Activated gamma-delta T cell (primary cell): ENCODE results near the gene RBM34.
"Not testable (repeated sequence)": the region's sequence is repeated elsewhere in the genome, so short reads cannot be mapped to it uniquely, and the experiment has no call there.

Source experiments
- DNase-seq: peaks from one replicate; lab custom pipeline; 2025; lab: John Stamatoyannopoulos, UW
- total RNA-seq, 2 donors: gene quantifications; one replicate each; lab custom pipeline; 2026; lab: John Stamatoyannopoulos, UW

Gene RBM34
- 4.4 to 4.8 reads per million in 2 donors for total RNA-seq

- peak; percentile 88 for DNase-seq
Observed at GRCh38 chr1:235160957-235161684, at the start of gene RBM34. Gene RBM34, minus strand, starts transcription at chr1:235161250. Its CDS starts 24 bp downstream, at chr1:235161226.

- no peak for DNase-seq
Observed at GRCh38 chr1:235207209-235207565, 46.1 kb upstream of the RBM34 start.

- DNase-seq = no peak
Observed at GRCh38 chr1:235206533-235207208, 45.6 kb upstream of the RBM34 start.

GRCh38 chr1:235205687-235206086, 44.6 kb upstream of the RBM34 start:
- DNase-seq = no peak

GRCh38 chr1:235203428-235203827, 42.4 kb upstream of the RBM34 start:
- DNase-seq = no peak

GRCh38 chr1:235202447-235202846, 41.4 kb upstream of the RBM34 start:
- not testable (repeated sequence) for DNase-seq

- DNase-seq = no peak
Observed at GRCh38 chr1:235199441-235199840, 38.4 kb upstream of the RBM34 start.

- DNase-seq = no peak
Observed at GRCh38 chr1:235190431-235190830, 29.4 kb upstream of the RBM34 start.

GRCh38 chr1:235187316-235187715, 26.3 kb upstream of the RBM34 start:
- no peak for DNase-seq

GRCh38 chr1:235181561-235182245, 20.7 kb upstream of the RBM34 start:
- DNase-seq = no peak

GRCh38 chr1:235180916-235181460, 19.9 kb upstream of the RBM34 start:
- DNase-seq = no peak

- no peak for DNase-seq
Observed at GRCh38 chr1:235176486-235176885, 15.4 kb upstream of the RBM34 start.

GRCh38 chr1:235169986-235170385, 8.9 kb upstream of the RBM34 start:
- DNase-seq = no peak

- no peak for DNase-seq
Observed at GRCh38 chr1:235168375-235168774, 7.3 kb upstream of the RBM34 start.

- DNase-seq = no peak
Observed at GRCh38 chr1:235161685-235162327, 756 bp upstream of the RBM34 start.

- no peak for DNase-seq
Observed at GRCh38 chr1:235160383-235160956, 580 bp downstream of the RBM34 start.

GRCh38 chr1:235159930-235160329, 1.1 kb downstream of the RBM34 start:
- DNase-seq = not testable (repeated sequence)

GRCh38 chr1:235159284-235159683, 1.8 kb downstream of the RBM34 start:
- not testable (repeated sequence) for DNase-seq

- no peak for DNase-seq
Observed at GRCh38 chr1:235158680-235159079, 2.4 kb downstream of the RBM34 start.

GRCh38 chr1:235157150-235157549, 3.9 kb downstream of the RBM34 start:
- DNase-seq = no peak

GRCh38 chr1:235156740-235157139, 4.3 kb downstream of the RBM34 start:
- no peak for DNase-seq

- DNase-seq = no peak
Observed at GRCh38 chr1:235156265-235156664, 4.8 kb downstream of the RBM34 start.
